NAMALWA (cell line): ENCODE measurements around the gene SLC6A6.

Experiments used
- DNase-seq: peaks from one replicate; pipeline ENCODE4 v3.0.0-alpha.2; 2015; ENCODE audit warnings: low spot score

Gene SLC6A6

GRCh38 chr3:14524311-14524711, 121.9 kb downstream of the SLC6A6 start:
- no peak for DNase-seq

- no peak for DNase-seq
Measured at GRCh38 chr3:14524920-14525660, 122.7 kb downstream of the SLC6A6 start.

GRCh38 chr3:14525685-14526631, 123.6 kb downstream of the SLC6A6 start:
- DNase-seq, result no peak

GRCh38 chr3:14528081-14528480, 125.7 kb downstream of the SLC6A6 start:
- DNase-seq, result no peak

GRCh38 chr3:14531856-14532395, 129.5 kb downstream of the SLC6A6 start:
- DNase-seq, result no peak

- DNase-seq, result no peak
Measured at GRCh38 chr3:14532691-14533456, 130.5 kb downstream of the SLC6A6 start.

GRCh38 chr3:14533457-14533958, 131.1 kb downstream of the SLC6A6 start:
- DNase-seq, result no peak

GRCh38 chr3:14534516-14535191, 132.2 kb downstream of the SLC6A6 start:
- DNase-seq, result no peak

- DNase-seq, result no peak
Measured at GRCh38 chr3:14535616-14536015, 133.2 kb downstream of the SLC6A6 start.

GRCh38 chr3:14536055-14536815, 133.8 kb downstream of the SLC6A6 start:
- DNase-seq, result no peak

GRCh38 chr3:14536837-14537589, 134.6 kb downstream of the SLC6A6 start:
- DNase-seq, result no peak

GRCh38 chr3:14537590-14538450, 135.4 kb downstream of the SLC6A6 start:
- peak; percentile 54 for DNase-seq

GRCh38 chr3:14538451-14539088, 136.2 kb downstream of the SLC6A6 start:
- DNase-seq, result no peak
